GM12892 (cell line): ENCODE measurements around the gene ADH5.

Source experiments
- DNase-seq: peaks from one replicate; pipeline ENCODE4 v3.0.0; 2011; ENCODE audit not compliant: insufficient read length
- FAIRE-seq: peaks from 2 replicates; lab custom pipeline; 2011; peaks lifted over from hg19 to GRCh38; lab: Jason Lieb, UNC
- POLR2A ChIP-seq: IDR thresholded peaks from 2 replicates; pipeline ENCODE4 v1.6.1; 2011; ENCODE audit warnings: low read depth, low read length, control low read depth
- POLR2AphosphoS5 ChIP-seq: IDR thresholded peaks from 2 replicates; pipeline ENCODE4 v1.6.1; 2011; ENCODE audit warnings: low read depth, low read length, control low read depth
- TAF1 ChIP-seq: IDR thresholded peaks from 2 replicates; pipeline ENCODE4 v1.6.1; 2011; ENCODE audit warnings: low read depth, mild to moderate bottlenecking, control low read depth, low read length, borderline replicate concordance

ADH5 gene

DNA sequence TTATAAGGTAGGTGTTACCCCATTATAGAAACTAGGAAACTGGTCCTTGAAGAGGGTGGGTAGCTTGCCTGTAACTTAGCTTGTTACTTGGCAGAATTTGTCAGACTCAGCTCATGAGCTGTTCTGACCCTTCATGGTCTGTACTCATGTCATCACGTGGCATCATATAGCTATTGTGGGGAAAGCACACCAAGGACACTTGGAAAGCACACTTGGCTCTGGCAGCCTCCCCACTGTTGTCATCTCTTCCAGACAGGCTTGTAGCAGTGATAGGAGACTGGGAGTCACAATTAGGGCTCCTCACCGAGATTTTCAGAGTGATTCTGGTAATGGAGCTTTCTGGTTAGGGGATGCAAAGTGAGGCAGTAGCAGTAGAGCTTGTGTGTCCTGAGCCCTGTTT is 30.4 kb downstream of the ADH5 start:
- DNase-seq (no peak), FAIRE-seq (no peak)
- TF ChIP-seq POLR2AphosphoS5 (no peak), POLR2A (no peak), TAF1 (no peak)

DNA sequence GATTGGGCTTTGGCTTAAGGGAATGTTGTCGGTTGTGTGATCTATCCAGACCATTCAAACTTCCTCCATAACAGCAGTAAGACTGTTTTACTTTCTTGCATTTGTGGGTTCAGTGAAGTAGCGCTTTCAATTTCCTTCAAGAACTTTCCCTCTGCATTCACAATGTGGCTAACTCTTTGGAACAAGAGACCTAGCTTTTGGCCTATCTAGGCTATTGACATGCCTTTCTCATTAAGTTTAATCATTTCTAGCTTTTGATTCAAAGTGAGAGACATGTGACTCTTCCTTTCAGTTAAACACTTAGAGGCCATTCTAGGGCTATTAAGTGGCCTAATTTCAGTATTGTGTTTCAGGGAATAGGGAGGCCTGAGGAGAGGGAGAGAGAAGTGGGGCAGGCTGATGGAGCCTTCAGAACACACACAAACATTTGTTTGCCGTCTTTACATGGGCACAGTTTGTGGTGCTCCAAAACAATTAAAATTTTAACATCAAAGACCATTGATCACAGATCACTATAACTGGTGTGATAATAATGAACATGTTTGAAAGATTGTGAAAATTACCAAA is 34.1 kb downstream of the ADH5 start:
- FAIRE-seq = peak; percentile 60
- TF ChIP-seq TAF1 (no peak), POLR2AphosphoS5 (no peak), POLR2A (no peak)
- no peak for DNase-seq

DNA sequence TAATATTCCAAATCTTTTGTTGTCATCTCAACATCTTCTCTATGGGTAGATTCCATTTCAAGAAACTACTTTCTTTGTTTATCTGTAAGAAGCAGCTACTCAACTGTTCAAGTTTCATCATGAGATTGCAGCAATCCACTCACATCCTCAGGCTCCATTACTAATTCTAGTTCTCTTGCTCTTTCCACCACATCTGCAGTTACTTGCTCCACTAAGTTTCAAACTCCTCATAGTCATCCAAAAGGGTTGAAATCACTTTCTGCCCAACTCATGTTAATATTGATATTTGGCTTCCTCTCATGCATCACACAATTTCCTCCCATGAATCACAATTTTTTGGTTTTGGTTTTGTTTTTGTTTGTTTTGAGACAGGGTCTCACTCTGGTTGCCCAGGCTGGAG is 35.7 kb downstream of the ADH5 start:
- FAIRE-seq (no peak), DNase-seq (no peak)
- TF ChIP-seq POLR2AphosphoS5 = no peak
- TF ChIP-seq POLR2A = no peak
- TF ChIP-seq TAF1 = no peak

- peak; percentile 9 for FAIRE-seq
- no peak for DNase-seq
- no peak for TF ChIP-seq POLR2A
- TF ChIP-seq POLR2AphosphoS5 = no peak
- no peak for TF ChIP-seq TAF1
Observed at GRCh38 chr4:99047710-99048109, 40.9 kb downstream of the ADH5 start.

DNA sequence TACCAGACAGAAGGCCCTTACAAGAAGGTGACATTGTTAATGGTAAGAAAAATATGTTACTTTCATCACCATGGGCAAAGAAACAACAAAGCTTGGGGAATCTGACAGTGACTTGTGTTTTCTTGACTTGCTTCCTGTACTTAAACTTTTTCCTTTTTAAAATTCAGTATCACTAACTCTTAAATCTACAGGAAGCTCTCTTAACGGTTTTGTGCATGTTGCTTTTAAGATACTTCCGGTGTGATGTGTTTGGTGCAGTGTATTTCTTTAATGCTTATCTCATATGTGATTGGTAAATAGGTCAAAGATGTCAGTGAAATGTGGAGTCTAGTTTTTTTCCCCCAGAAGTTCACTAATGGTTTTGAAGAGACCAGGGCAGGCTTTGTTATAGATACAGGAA is 45.2 kb downstream of the ADH5 start:
- FAIRE-seq (no peak), DNase-seq (no peak)
- TF ChIP-seq TAF1 (no peak), POLR2A (no peak), POLR2AphosphoS5 (no peak)

DNA sequence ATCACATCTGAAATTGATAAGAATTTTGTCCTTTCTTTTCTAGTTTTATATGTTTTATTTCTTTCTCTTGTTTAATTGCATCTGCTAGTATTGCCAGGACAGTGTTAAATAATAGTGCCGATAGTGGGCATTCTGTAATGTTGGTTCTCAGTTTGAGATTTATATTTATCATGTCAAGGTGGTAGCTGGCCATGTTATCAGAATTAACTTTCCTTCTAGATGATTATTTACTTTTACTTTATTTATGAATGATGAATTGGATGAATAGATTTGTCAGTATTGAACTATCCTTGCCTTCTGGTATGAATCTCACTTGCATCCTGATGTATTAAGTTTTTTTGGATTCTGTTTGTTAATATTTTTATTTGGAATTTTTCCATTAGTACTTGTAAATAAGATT is 50.4 kb downstream of the ADH5 start:
- DNase-seq (no peak), FAIRE-seq (no peak)
- TF ChIP-seq POLR2A = no peak
- no peak for TF ChIP-seq TAF1
- no peak for TF ChIP-seq POLR2AphosphoS5

DNA sequence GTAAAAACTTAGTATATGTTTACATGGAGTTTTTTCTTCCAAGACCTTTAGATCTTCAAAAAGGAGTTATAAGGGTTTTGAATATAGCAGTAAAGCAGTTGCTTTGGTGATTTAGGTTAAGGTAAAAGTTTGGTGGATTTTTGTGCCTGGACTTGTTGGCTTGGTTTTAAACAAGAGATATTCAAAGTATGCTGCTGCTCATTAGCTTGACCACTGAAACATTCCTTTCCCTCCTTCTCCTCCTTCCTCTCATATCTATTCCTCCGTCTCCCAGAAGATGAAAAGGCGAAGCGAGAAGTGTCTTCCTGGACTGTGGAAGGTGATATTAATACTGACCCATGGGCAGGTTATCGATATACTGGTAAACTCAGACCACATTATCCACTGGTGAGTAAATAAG is 54.6 kb downstream of the ADH5 start:
- no peak for TF ChIP-seq TAF1
- TF ChIP-seq POLR2A = no peak
- TF ChIP-seq POLR2AphosphoS5 = no peak
- FAIRE-seq = no peak
- no peak for DNase-seq

DNA sequence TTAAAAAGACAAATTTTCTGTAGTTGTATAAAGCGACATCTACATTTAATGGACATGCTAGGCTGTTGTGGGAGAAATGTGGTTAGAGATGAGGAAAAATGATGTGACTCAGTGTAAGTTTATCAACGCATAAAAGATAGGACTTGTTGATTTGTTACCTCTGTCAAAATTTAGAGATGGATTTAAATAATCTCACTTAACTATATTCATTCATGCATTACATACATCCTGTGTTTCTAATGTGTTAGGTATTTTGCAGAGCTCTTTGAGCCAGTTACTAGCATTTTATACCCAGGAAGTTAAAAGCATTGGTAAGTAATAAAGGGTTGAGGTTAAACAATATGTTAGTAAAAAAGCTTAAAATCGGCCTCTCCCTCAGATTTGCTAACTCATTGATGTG is 58.7 kb downstream of the ADH5 start:
- FAIRE-seq (no peak), DNase-seq (no peak)
- TF ChIP-seq TAF1 (no peak), POLR2A (no peak), POLR2AphosphoS5 (no peak)

- DNase-seq (no peak), FAIRE-seq (no peak)
- TF ChIP-seq POLR2A (no peak), TAF1 (no peak), POLR2AphosphoS5 (no peak)
Observed at GRCh38 chr4:99029018-99029735, 59.4 kb downstream of the ADH5 start.

- no peak for DNase-seq
Observed at GRCh38 chr4:99028187-99028586, 60.4 kb downstream of the ADH5 start.

DNA sequence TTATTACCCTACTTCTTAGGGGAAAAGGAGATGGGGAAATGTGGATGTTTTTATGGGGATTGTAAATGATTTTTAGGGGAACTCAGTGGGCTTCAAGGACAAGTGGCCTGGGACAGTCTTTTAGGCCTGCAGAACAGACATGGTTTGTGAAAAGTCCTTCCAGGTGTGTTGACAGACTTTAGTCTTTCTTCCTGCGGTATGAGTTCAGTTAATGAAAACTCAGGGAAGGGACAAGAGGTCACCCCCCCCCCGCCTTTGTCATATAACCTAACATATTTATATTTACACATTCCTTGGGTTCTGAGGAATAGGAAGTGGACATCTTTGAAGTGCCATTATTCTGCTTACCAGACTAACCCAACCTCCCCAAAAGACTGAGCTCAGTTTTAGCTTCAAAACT is 61.3 kb downstream of the ADH5 start:
- TF ChIP-seq POLR2AphosphoS5 (no peak), POLR2A (no peak), TAF1 (no peak)
- FAIRE-seq (no peak), DNase-seq (no peak)

More at GRCh38 chr4:99028187-99028586, 60.4 kb downstream of the ADH5 start:
- FAIRE-seq = no peak
- no peak for TF ChIP-seq POLR2A
- TF ChIP-seq POLR2AphosphoS5 = no peak
- TF ChIP-seq TAF1 = no peak

- no peak for FAIRE-seq
- no peak for TF ChIP-seq POLR2A
- TF ChIP-seq TAF1 = no peak
- no peak for TF ChIP-seq POLR2AphosphoS5
- DNase-seq = no peak
Observed at GRCh38 chr4:99025506-99025905, 63.1 kb downstream of the ADH5 start.
